ENCODE measurements around the gene MOB2. TPM values are rescaled to one million over a fixed set of nuclear protein-coding genes. Genes with fewer than 3 reads are reported as not detected.

MOB2 gene
- total and polyA plus RNA-seq, 4 donors: 31.6 to 45.2 (median 36.4) TPM

- TF ChIP-seq CTCF (IDR thresholded peaks at IDR 0.05; ENCODE audit: control extremely low read depth, extremely low read depth): no peak
- Histone ChIP-seq H3K27ac (ENCODE audit: low read depth in 1 of 2, low read length in 1 of 2) (no peak overlapping the region), H3K9ac (ENCODE audit: insufficient read depth in 1 of 2, low read length in 2 of 2) (no peak overlapping the region), H3K4me3 (no peak overlapping the region), H3K36me3 (ENCODE audit: control insufficient read depth in 4 of 4, insufficient read depth in 4 of 4, low read length in 4 of 4) (peaks cover 0 to 4% (median 0%) of the 10 kb centered on the region in 4 donors), H3K27me3 (ENCODE audit: control insufficient read depth in 3 of 3, insufficient read depth in 3 of 3, low read length in 2 of 3) (no peaks in the 10 kb centered on the region), H3K9me3 (ENCODE audit: control insufficient read depth in 4 of 4, insufficient read depth in 3 of 4, low read length in 3 of 4) (no peaks in the 10 kb centered on the region), H3K4me1 (ENCODE audit: control insufficient read depth in 5 of 5, insufficient read depth in 5 of 5, low read length in 5 of 5) (peaks cover 0 to 34% (median 7%) of the 10 kb centered on the region in 5 donors)
- 96% methylated on average over 14 of the region's 14 CpGs for WGBS, 2 donors
- DNase-seq: no peak
- no peak for ATAC-seq (ENCODE audit: insufficient read depth, low FRiP score)
Observed at GRCh38 chr11:1499899-1500298, 13.3 kb upstream of the MOB2 start.

- Histone ChIP-seq H3K4me3 (no peak overlapping the region), H3K4me1 (ENCODE audit: control insufficient read depth in 5 of 5, insufficient read depth in 5 of 5, low read length in 5 of 5) (peaks cover 0 to 34% (median 7%) of the 10 kb centered on the region in 5 donors), H3K9ac (ENCODE audit: insufficient read depth in 1 of 2, low read length in 2 of 2) (no peak overlapping the region), H3K9me3 (ENCODE audit: control insufficient read depth in 4 of 4, insufficient read depth in 3 of 4, low read length in 3 of 4) (no peaks in the 10 kb centered on the region), H3K27me3 (ENCODE audit: control insufficient read depth in 3 of 3, insufficient read depth in 3 of 3, low read length in 2 of 3) (no peaks in the 10 kb centered on the region), H3K36me3 (ENCODE audit: control insufficient read depth in 4 of 4, insufficient read depth in 4 of 4, low read length in 4 of 4) (peaks cover 0 to 2% (median 0%) of the 10 kb centered on the region in 4 donors), H3K27ac (ENCODE audit: low read depth in 1 of 2, low read length in 1 of 2) (no peak overlapping the region)
- TF ChIP-seq CTCF (IDR thresholded peaks at IDR 0.05; ENCODE audit: control extremely low read depth, extremely low read depth): no peak
- no peak for ATAC-seq (ENCODE audit: insufficient read depth, low FRiP score)
- WGBS, 2 donors: 90 to 94% methylated on average over 28 of the region's 28 CpGs
- no peak for DNase-seq
Observed at GRCh38 chr11:1499261-1499890, 12.8 kb upstream of the MOB2 start.

- Histone ChIP-seq H3K36me3 (ENCODE audit: control insufficient read depth in 4 of 4, insufficient read depth in 4 of 4, low read length in 4 of 4) (peaks cover 0 to 2% (median 0%) of the 10 kb centered on the region in 4 donors), H3K9me3 (ENCODE audit: control insufficient read depth in 4 of 4, insufficient read depth in 3 of 4, low read length in 3 of 4) (no peaks in the 10 kb centered on the region), H3K27me3 (ENCODE audit: control insufficient read depth in 3 of 3, insufficient read depth in 3 of 3, low read length in 2 of 3) (no peaks in the 10 kb centered on the region), H3K4me1 (ENCODE audit: control insufficient read depth in 5 of 5, insufficient read depth in 5 of 5, low read length in 5 of 5) (peaks cover 0 to 24% (median 5%) of the 10 kb centered on the region in 5 donors), H3K4me3 (no peak overlapping the region), H3K27ac (ENCODE audit: low read depth in 1 of 2, low read length in 1 of 2) (no peak overlapping the region), H3K9ac (ENCODE audit: insufficient read depth in 1 of 2, low read length in 2 of 2) (no peak overlapping the region)
- 93 to 95% methylated on average over 13 of the region's 13 CpGs for WGBS, 2 donors
- ATAC-seq (ENCODE audit: insufficient read depth, low FRiP score) (no peak), DNase-seq (no peak)
- TF ChIP-seq CTCF (IDR thresholded peaks at IDR 0.05; ENCODE audit: control extremely low read depth, extremely low read depth): no peak
Observed at GRCh38 chr11:1498262-1498661, 11.7 kb upstream of the MOB2 start.

- DNase-seq: no peak
Observed at GRCh38 chr11:1497600-1497999, 11.0 kb upstream of the MOB2 start.

More at GRCh38 chr11:1497600-1497999, 11.0 kb upstream of the MOB2 start:
- Histone ChIP-seq H3K4me1 (ENCODE audit: control insufficient read depth in 5 of 5, insufficient read depth in 5 of 5, low read length in 5 of 5) (peaks cover 0 to 20% (median 2%) of the 10 kb centered on the region in 5 donors), H3K4me3 (no peak overlapping the region), H3K27ac (ENCODE audit: low read depth in 1 of 2, low read length in 1 of 2) (no peak overlapping the region), H3K9ac (ENCODE audit: insufficient read depth in 1 of 2, low read length in 2 of 2) (no peak overlapping the region), H3K27me3 (ENCODE audit: control insufficient read depth in 3 of 3, insufficient read depth in 3 of 3, low read length in 2 of 3) (no peaks in the 10 kb centered on the region), H3K9me3 (ENCODE audit: control insufficient read depth in 4 of 4, insufficient read depth in 3 of 4, low read length in 3 of 4) (no peaks in the 10 kb centered on the region), H3K36me3 (ENCODE audit: control insufficient read depth in 4 of 4, insufficient read depth in 4 of 4, low read length in 4 of 4) (peaks cover 0 to 2% (median 0%) of the 10 kb centered on the region in 4 donors)
- TF ChIP-seq CTCF (IDR thresholded peaks at IDR 0.05; ENCODE audit: control extremely low read depth, extremely low read depth): no peak
- ATAC-seq (ENCODE audit: insufficient read depth, low FRiP score): no peak
- 81 to 86% methylated on average over 5 of the region's 5 CpGs for WGBS, 2 donors
